Right cardiac atrium (tissue), 5 donors: ENCODE results near the gene NCKAP5L. TPM values are rescaled to one million over a fixed set of nuclear protein-coding genes. Genes with fewer than 3 reads are reported as not detected.
"Not testable (repeated sequence)": the region's sequence is repeated elsewhere in the genome, so short reads cannot be mapped to it uniquely, and the experiment has no call there.

Experiments used
- ATAC-seq, 2 donors: fragments of 200-7000 bp; cut with Tn5 transposase; one replicate each; pipeline versions ENCODE4 v1.8.0 to v1.9.1; 2020; ENCODE audit warnings: moderate library complexity in 2 of 2, mild to moderate bottlenecking in 1 of 2
- DNase-seq, 3 donors: peaks; one replicate each; pipeline ENCODE4 v3.0.0-alpha.2; 2020
- H3K27ac ChIP-seq: one replicate; pipeline ENCODE4 v1.5.1; 2013; ENCODE audit warnings: mild to moderate bottlenecking, low read length, control low read depth, moderate library complexity
- H3K27me3 ChIP-seq: one replicate; pipeline ENCODE4 v1.6.1; 2013; ENCODE audit not compliant: control insufficient read depth, insufficient read depth
- H3K4me1 ChIP-seq: one replicate; pipeline ENCODE4 v1.6.1; 2013; ENCODE audit warnings: low read length; ENCODE audit not compliant: control insufficient read depth, insufficient read depth
- H3K4me3 ChIP-seq: one replicate; pipeline ENCODE4 v1.5.1; 2013; ENCODE audit warnings: low read length, control low read depth
- H3K9me3 ChIP-seq: one replicate; pipeline ENCODE4 v1.6.1; 2013; ENCODE audit warnings: low read length; ENCODE audit not compliant: control insufficient read depth
- WGBS: extraction: QIAGEN DNeasy Blood & Tissue Kit; methylation state at CpG from one replicate; pipeline ENCODE4 v1.1.7; 2013; 5-methylcytosine and 5-hydroxymethylcytosine counted together
- intact Hi-C, 4 donors: fragments of 100-400 bp; cut with DNase I; formaldehyde crosslinking; loops; one replicate each; pipeline versions ENCODE4 v1.11.0 to v1.14.0; 2022 to 2023
- polyA plus RNA-seq: library from polyadenylated mRNA; stranded (reverse); fragments of 200-250 nt; gene quantifications from one replicate; pipeline ENCODE4 v1.2.3, GENCODE V29; 2013
- total RNA-seq, 4 donors: library from RNA; stranded (reverse); fragmentation: NEBNext Ultra II Directional; extraction: Animal tissue kit (Norgen Biotek cat#: 25700); gene quantifications; one replicate each; pipeline ENCODE4 v1.2.1, GENCODE V29; 2021
- donor health status: healthy with polysubstance abuse.
- donor health status: DM: no; HTN: yes; CAD: no.
- donor health status: DM: no; HTN: no; CAD: no.
- donor health status: DM: no; HTN: yes; CAD: no; lungs with severe emphysema.
- donor health status: DM: yes; HTN: yes; CAD: no.

NCKAP5L gene
- total and polyA plus RNA-seq, 5 donors, result 18.1 to 23.2 (median 21.0) TPM

DNA sequence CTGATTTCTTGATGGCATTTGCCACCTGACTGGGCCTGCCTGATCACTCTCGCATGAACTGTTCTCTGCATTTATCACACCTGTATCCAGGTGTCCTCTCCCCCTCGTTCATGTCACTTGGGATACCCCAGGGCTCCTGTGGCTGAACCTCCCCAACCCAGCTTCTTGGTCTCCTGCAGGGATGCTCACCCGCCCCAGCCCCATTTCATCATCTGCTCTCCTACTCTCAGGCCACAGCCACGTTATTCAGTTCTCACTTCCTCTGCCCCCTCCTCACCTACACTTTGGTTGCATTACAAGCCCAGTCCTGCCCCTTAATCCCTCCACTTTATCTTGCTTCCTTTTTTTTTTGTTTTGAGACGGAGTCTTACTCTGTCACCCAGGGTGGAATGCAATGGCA is 51.4 kb downstream of the NCKAP5L start:
- no peaks in the 10 kb centered on the region for H3K4me1 ChIP-seq
- intact Hi-C loops, result loop anchor here (2.0 to 10.0 kb wide), 7 partner anchors 55 to 295 kb away; partner anchors contain the start of genes AQP5 (in 1 of the 4), ASIC1 (in 1 of the 4) and BCDIN3D (in 1 of the 4)
- no peak overlapping the region for H3K27ac ChIP-seq
- no peak overlapping the region for H3K4me3 ChIP-seq
- H3K27me3 ChIP-seq, result no peaks in the 10 kb centered on the region
- DNase-seq (no peak), ATAC-seq (no peak)
- H3K9me3 ChIP-seq, result no peaks in the 10 kb centered on the region
- WGBS, result 76% methylated on average over 5 of the region's 5 CpGs

DNA sequence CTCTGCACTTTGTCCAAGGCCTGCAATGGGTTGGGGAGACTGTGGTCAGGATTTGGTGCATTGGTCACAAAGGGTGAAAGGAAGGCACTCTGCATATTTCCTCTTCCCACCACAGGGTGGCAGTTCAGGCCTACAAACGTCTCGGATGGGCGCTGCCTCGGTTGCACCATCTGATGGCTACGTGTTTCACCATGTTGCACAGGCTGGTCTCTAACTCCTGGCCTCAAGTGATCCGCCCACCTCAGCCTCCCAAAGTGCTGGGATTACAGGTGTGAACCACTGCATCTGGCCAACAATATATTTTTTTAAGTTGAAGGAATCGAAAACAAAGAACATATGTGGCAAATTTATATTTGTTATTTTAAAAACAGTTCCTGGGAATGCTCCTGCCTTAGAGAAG is 51.8 kb downstream of the NCKAP5L start:
- no peaks in the 10 kb centered on the region for H3K4me1 ChIP-seq
- no peak overlapping the region for H3K4me3 ChIP-seq
- no peaks in the 10 kb centered on the region for H3K27me3 ChIP-seq
- H3K9me3 ChIP-seq, result no peaks in the 10 kb centered on the region
- 11% methylated on average over 7 of the region's 7 CpGs for WGBS
- ATAC-seq, result peak; percentile 90
- intact Hi-C loops, result loop anchor here (2.0 to 10.0 kb wide), 7 partner anchors 56 to 296 kb away; partner anchors contain the start of genes AQP5 (in 1 of the 4), ASIC1 (in 1 of the 4) and BCDIN3D (in 1 of the 4)
- DNase-seq, result peak; percentile 75 to 89 (median 84)
- H3K27ac ChIP-seq, result no peak overlapping the region

DNA sequence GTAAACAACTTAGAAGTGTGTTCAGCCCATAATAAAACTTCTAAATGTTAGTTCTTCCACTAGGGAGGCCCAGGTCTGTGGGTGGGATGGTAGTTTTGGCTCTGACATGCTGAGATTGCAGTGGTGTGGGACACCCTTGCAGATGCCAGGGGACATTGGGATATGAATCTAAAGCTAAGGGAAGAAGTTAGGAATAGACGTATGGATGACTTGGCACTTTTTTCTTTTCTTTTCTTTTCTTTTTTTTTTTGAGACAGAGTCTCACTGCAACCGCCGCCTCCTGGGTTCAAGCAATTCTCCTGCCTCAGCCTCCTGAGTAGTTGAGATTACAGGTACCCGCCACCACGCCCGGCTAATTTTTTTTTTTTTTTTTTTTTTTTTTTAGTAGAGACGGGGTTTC is 55.1 kb downstream of the NCKAP5L start:
- H3K9me3 ChIP-seq, H3K4me3 ChIP-seq, ATAC-seq, H3K4me1 ChIP-seq, DNase-seq, H3K27ac ChIP-seq, H3K27me3 ChIP-seq: not testable (repeated sequence)
- intact Hi-C loops, result loop anchor here in 2 of 4 donors (10.0 kb wide), 2 partner anchors 192 to 282 kb away; partner anchors contain the start of genes AQP5 (in 1 of the 2) and ASIC1 (in 1 of the 2)
- WGBS, result 80% methylated on average over 6 of the region's 7 CpGs

DNA sequence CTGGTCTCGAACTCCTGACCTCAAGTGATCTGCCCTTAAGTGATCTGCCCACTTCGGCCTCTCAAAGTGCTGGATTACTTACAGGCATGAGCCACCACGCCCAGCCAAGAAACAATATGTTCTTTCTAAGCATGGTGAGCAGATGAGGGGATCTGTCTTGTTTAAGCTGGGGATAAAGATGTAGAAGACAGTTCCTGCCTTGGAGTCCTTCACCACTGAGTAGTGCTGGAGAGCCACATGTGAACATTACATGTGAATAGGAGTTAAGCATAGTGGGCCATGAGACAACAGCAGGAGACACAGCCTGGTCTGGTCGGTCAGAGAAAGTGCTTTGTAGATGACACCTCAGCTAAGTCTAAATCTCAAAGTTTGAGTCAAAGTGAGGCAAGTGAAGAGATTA is 60.9 kb downstream of the NCKAP5L start:
- Histone ChIP-seq H3K4me3 (no peak overlapping the region), H3K9me3 (no peaks in the 10 kb centered on the region), H3K27me3 (no peaks in the 10 kb centered on the region), H3K4me1 (no peaks in the 10 kb centered on the region), H3K27ac (no peak overlapping the region)
- ATAC-seq (no peak), DNase-seq (no peak)
- WGBS, result 79% methylated on average over 4 of the region's 4 CpGs
- intact Hi-C loops, result no loop called here

DNA sequence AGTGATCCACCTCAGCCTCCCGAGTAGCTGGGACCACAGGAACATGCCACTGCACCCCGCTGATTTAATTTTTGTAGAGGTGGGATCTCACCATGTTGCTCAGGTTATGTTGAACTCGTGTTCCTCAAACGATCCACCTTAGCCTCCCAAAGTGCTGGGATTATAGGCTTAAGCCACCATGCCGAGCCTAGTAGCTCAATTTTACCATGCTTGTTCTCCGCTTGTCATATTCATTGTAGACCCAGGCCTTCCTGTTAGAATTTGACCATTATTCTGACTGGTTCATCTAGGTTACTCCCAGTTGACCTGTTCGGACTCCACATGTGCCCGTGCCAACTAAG is 62.1 kb downstream of the NCKAP5L start:
- Histone ChIP-seq H3K4me3 (no peak overlapping the region), H3K27me3 (no peaks in the 10 kb centered on the region), H3K9me3 (no peaks in the 10 kb centered on the region), H3K27ac (no peak overlapping the region), H3K4me1 (no peaks in the 10 kb centered on the region)
- DNase-seq (no peak), ATAC-seq (no peak)
- WGBS, result 85% methylated on average over 8 of the region's 8 CpGs
- intact Hi-C loops, result no loop called here

DNA sequence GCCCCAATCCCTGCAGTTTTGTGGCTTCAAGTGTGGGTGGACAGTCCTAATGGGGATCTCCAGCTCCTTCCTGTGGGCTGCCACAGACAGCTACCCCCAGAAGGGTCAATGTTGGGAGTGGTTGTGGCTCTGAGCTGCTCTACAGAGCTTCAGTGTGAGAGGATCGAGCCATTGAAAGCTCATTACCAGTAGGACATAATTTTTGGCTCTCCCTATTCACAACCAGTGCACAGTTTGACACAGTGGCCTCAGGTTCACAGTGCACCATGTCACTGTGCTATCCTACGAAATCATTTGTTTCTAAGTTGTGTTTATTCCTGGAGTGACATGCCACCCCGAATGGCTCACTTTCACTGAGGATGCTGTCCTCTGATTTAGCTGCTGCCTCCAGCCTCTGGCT is 64.1 kb downstream of the NCKAP5L start:
- DNase-seq, result no peak
- H3K27ac ChIP-seq, result no peak overlapping the region
- no peak overlapping the region for H3K4me3 ChIP-seq
- no peaks in the 10 kb centered on the region for H3K9me3 ChIP-seq
- H3K27me3 ChIP-seq, result no peaks in the 10 kb centered on the region
- no peaks in the 10 kb centered on the region for H3K4me1 ChIP-seq
- intact Hi-C loops, result no loop called here
- WGBS, result 62% methylated on average over 3 of the region's 3 CpGs
- ATAC-seq, result peak in 1 of 2 donors; percentile 13

DNA sequence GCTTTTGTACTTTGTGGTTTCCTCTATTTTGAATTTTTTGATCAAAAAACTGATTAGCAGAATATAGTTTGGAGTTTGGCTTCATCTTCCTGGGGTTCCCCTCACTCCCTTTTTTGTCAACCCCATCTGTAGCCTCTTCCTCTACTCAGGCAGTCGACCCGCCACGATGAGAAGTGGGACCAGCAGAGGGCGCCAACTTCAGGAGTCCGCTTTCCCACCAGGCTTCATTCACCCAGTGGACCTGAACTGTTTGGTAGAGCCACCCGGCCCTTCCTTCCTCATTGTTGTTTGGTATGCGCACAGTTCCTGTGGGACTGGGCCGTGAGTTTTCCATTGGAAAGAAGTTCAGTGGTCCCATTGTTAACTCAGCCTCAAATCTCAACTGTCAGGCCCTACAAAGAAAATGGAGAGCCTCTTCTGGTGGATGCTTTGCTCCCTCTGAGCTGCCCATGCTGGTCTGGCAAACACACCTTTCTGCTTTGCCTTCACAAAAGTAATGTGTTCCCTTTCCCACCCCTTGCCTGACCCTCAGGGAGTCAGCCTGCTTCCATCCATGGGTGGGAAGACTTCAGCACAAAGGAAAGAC is 65.1 kb downstream of the NCKAP5L start:
- intact Hi-C loops, result no loop called here
- H3K4me1 ChIP-seq, result no peaks in the 10 kb centered on the region
- DNase-seq, result peak; percentile 71 to 91 (median 87)

DNA sequence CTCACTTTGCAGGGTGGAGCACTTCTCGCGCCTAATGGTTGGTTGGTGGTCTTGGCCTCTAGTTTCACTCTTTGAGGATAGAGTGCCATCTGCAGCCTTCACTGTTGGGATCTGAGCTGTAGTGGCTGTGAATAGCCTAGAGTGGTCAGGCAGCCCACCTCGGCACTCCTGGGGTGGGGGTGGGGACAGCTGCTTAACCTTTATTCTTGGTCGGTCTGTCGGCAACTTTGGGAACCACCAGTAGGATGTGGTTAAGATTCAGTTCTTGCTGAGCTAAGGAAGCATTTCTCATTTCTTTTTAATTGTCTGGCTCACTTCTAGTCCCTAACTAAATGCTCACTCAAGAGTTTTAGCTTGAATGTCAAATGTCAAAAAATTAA is 65.8 kb downstream of the NCKAP5L start:
- intact Hi-C loops, result no loop called here
- ATAC-seq (no peak), DNase-seq (no peak)
- H3K27ac ChIP-seq, result no peak overlapping the region
- no peak overlapping the region for H3K4me3 ChIP-seq
- H3K9me3 ChIP-seq, result no peaks in the 10 kb centered on the region
- no peaks in the 10 kb centered on the region for H3K4me1 ChIP-seq
- H3K27me3 ChIP-seq, result no peaks in the 10 kb centered on the region
- WGBS, result 80% methylated on average over 5 of the region's 5 CpGs

More for the DNA sequence above, 65.1 kb downstream of the NCKAP5L start:
- ATAC-seq, result peak; percentile 59 to 78
- Histone ChIP-seq H3K9me3 (no peaks in the 10 kb centered on the region), H3K27ac (no peak overlapping the region), H3K27me3 (no peaks in the 10 kb centered on the region), H3K4me3 (no peak overlapping the region)
- 18% methylated on average over 8 of the region's 8 CpGs for WGBS

DNA sequence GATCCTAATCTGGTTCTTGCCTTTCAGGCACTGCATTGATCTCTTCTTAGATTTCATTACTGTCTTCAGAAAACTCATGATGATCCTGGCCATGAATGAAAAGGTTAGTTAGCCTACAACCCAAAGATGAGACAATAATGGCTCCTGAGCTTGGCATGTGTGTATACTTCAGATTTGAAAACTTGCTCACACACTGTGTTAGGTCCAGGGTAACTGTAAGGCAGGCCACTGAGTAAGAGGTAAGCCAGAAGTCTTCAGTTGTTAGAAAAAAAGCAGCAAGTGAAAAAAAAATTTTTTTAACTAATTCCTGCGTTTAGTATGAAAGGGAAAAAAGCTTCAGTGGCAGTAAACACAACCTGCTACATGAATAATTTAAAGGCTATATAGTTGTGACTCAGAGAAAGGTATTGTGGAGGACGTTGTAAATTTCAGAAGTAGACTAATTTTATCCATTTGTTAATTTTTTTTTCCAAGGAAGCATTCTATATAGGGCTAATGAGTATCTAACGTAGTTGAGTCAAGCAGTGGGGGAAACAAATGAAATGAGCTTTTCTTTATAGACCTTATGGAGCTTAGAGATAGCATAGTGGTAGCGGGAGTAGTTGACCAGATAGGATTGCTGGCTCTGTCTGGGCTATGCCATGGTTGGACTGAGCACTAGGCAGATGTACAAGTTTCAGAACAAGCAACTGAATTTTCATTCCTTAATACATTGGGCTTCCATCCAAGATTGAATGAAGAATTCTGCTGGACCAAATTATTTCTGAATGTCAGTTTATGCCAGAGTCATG is 66.3 kb downstream of the NCKAP5L start:
- Histone ChIP-seq H3K4me1 (no peaks in the 10 kb centered on the region), H3K4me3 (no peak overlapping the region), H3K27ac (no peak overlapping the region), H3K27me3 (no peaks in the 10 kb centered on the region), H3K9me3 (no peaks in the 10 kb centered on the region)
- 83% methylated on average over 4 of the region's 4 CpGs for WGBS
- no peak for ATAC-seq
- no peak for DNase-seq
- intact Hi-C loops, result no loop called here

DNA sequence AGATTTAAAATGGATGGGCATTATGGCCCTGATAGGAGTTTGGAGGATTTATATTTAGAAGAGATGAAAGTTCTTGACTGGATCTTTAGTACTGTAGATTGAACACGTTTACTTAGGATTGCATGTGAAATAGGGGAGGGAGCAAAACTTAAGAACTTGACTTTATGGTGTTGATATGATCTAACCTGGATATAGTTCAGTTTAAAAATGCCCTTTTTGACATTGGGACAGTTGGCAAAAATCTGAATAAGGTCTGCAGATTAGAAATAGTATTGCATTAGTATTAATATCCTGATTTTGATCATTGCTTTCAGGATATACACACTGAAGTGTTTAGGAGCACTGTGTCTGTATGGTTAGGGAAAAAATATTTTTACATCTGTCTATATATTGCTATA is 77.2 kb downstream of the NCKAP5L start:
- H3K4me1 ChIP-seq, result peaks cover 11% of the 10 kb centered on the region
- DNase-seq (no peak), ATAC-seq (no peak)
- H3K4me3 ChIP-seq, result no peak overlapping the region
- H3K27me3 ChIP-seq, result no peaks in the 10 kb centered on the region
- H3K9me3 ChIP-seq, result no peaks in the 10 kb centered on the region
- intact Hi-C loops, result no loop called here
- H3K27ac ChIP-seq, result no peak overlapping the region
- 18% methylated on average over 1 of the region's 1 CpG for WGBS
